Lower lobe of right lung (tissue), 2 donors: ENCODE measurements around the gene HTRA3. TPM values are rescaled to one million over a fixed set of nuclear protein-coding genes. Genes with fewer than 3 reads are reported as not detected.
A peak's percentile ranks its signal among the peaks of the same experiment; 100 is the strongest.

ENCODE experiments used
- ATAC-seq, 2 donors: fragments of 200-7000 bp; cut with Tn5 transposase; one replicate each; pipeline ENCODE4 v1.9.1; 2020 to 2022; ENCODE audit warnings: mild to moderate bottlenecking in 2 of 2, moderate library complexity in 2 of 2
- DNase-seq: peaks from one replicate; pipeline ENCODE4 v3.0.0-alpha.2; 2020
- H3K27ac ChIP-seq: fragments of 200-600 bp; one replicate; pipeline ENCODE4 v1.8.0; 2022
- H3K27me3 ChIP-seq: fragments of 200-600 bp; one replicate; pipeline ENCODE4 v1.8.0; 2022; ENCODE audit warnings: low read depth
- H3K36me3 ChIP-seq: fragments of 200-600 bp; one replicate; pipeline ENCODE4 v1.8.0; 2022; ENCODE audit warnings: mild to moderate bottlenecking
- H3K4me1 ChIP-seq: fragments of 200-600 bp; one replicate; pipeline ENCODE4 v1.8.0; 2022
- H3K4me3 ChIP-seq: fragments of 200-600 bp; one replicate; pipeline ENCODE4 v1.8.0; 2022; ENCODE audit warnings: mild to moderate bottlenecking
- H3K9me3 ChIP-seq: fragments of 200-600 bp; one replicate; pipeline ENCODE4 v1.8.0; 2022
- CTCF ChIP-seq: fragments of 200-600 bp; IDR thresholded peaks from one replicate; pipeline ENCODE4 v1.8.0; 2022; ENCODE audit warnings: antibody characterized with exemption, mild to moderate bottlenecking
- intact Hi-C: fragments of 100-400 bp; cut with DNase I; formaldehyde crosslinking; loops from one replicate; pipeline ENCODE4 v1.11.0; 2022
- total RNA-seq: library from RNA; stranded (reverse); fragmentation: NEBNext Ultra II Directional; extraction: Animal tissue kit (Norgen Biotek cat#: 25700); gene quantifications from one replicate; pipeline ENCODE4 v1.2.1, GENCODE V29; 2021
- donor health status: DM: no; HTN: yes; CAD: no; lungs with severe emphysema.

HTRA3 gene
- total RNA-seq, 1 donor from 2014 or later = 15.5 TPM

GRCh38 chr4:8276358-8277240, 7.0 kb downstream of the HTRA3 start:
- DNase-seq = no peak
- H3K9me3 ChIP-seq = no peaks in the 10 kb centered on the region
- TF ChIP-seq CTCF = no peak
- H3K27me3 ChIP-seq = no peaks in the 10 kb centered on the region
- no peak overlapping the region for H3K27ac ChIP-seq
- ATAC-seq = peak; percentile 6 to 47
- H3K4me1 ChIP-seq = peaks cover 50% of the 10 kb centered on the region
- H3K4me3 ChIP-seq = no peak overlapping the region
- H3K36me3 ChIP-seq = no peaks in the 10 kb centered on the region
- intact Hi-C loops = no loop called here

- no peak overlapping the region for H3K27ac ChIP-seq
- no peak for ATAC-seq
Observed at GRCh38 chr4:8277356-8278008, 7.9 kb downstream of the HTRA3 start.

GRCh38 chr4:8278009-8278395, 8.4 kb downstream of the HTRA3 start:
- no peaks in the 10 kb centered on the region for H3K36me3 ChIP-seq
- TF ChIP-seq CTCF = no peak
- H3K9me3 ChIP-seq = no peaks in the 10 kb centered on the region
- DNase-seq (no peak), ATAC-seq (no peak)
- intact Hi-C loops = no loop called here
- H3K27me3 ChIP-seq = no peaks in the 10 kb centered on the region
- H3K4me3 ChIP-seq = no peak overlapping the region
- no peak overlapping the region for H3K27ac ChIP-seq
- peaks cover 39% of the 10 kb centered on the region for H3K4me1 ChIP-seq

More at GRCh38 chr4:8277356-8278008, 7.9 kb downstream of the HTRA3 start:
- intact Hi-C loops = no loop called here
- H3K9me3 ChIP-seq = no peaks in the 10 kb centered on the region
- no peaks in the 10 kb centered on the region for H3K36me3 ChIP-seq
- no peak overlapping the region for H3K4me3 ChIP-seq
- H3K4me1 ChIP-seq = peaks cover 44% of the 10 kb centered on the region
- H3K27me3 ChIP-seq = no peaks in the 10 kb centered on the region
- no peak for TF ChIP-seq CTCF
- no peak for DNase-seq

- ATAC-seq (no peak), DNase-seq (no peak)
- Histone ChIP-seq H3K9me3 (no peaks in the 10 kb centered on the region), H3K27me3 (no peaks in the 10 kb centered on the region), H3K4me1 (peaks cover 37% of the 10 kb centered on the region), H3K27ac (no peak overlapping the region), H3K4me3 (no peak overlapping the region), H3K36me3 (no peaks in the 10 kb centered on the region)
- TF ChIP-seq CTCF = no peak
- intact Hi-C loops = no loop called here
Observed at GRCh38 chr4:8278421-8279287, 9.1 kb downstream of the HTRA3 start.
